ENCODE measurements around the gene IFI30. TPM values are rescaled to one million over a fixed set of nuclear protein-coding genes. Genes with fewer than 3 reads are reported as not detected.

The IFI30 gene
- total RNA-seq, 4 donors from 2014 or later, result 4.1 to 17.4 (median 11.4) TPM

DNA sequence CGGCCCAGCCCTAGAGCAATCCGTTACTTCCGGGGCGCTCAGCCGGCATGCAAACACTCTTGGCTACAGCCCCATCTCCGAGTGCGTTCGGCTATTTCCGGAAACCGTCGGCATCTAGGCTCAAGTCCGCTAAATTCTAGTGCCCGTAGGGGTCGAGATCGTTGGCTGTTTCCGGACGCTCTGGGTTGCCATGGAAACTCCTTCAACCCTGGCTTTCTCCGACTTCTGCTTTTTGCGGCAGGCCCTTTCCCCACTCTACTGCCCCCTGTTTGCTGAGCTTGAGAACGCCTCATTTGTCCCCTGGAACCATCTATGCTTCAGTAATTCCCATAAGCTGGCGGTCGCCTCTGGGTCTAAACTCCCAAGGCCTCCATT, 21.2 kb upstream of the IFI30 start:
- H3K4me1 ChIP-seq, result peaks cover 7 to 24% of the 10 kb centered on the region in 2 donors
- peak overlapping the region; percentile 64 to 97 for H3K4me3 ChIP-seq
- H3K27ac ChIP-seq, result peak overlapping the region; percentile 87 to 95
- intact Hi-C loops (cut with DNase I; ENCODE audit: low total_unique reads), result loop anchor here (5.0 kb wide), 1 partner anchor 70 kb away; no protein-coding TSS in a partner anchor
- H3K27me3 ChIP-seq, result no peaks in the 10 kb centered on the region
- peak; percentile 98 for DNase-seq
- peak; percentile 49 to 74 (median 61) for TF ChIP-seq CTCF (IDR thresholded peaks at IDR 0.05)
- no peak for TF ChIP-seq POLR2A (IDR thresholded peaks at IDR 0.05)
- H3K36me3 ChIP-seq, result no peaks in the 10 kb centered on the region
- no peaks in the 10 kb centered on the region for H3K9me3 ChIP-seq

- Histone ChIP-seq H3K9me3 (no peaks in the 10 kb centered on the region), H3K27me3 (no peaks in the 10 kb centered on the region), H3K4me3 (peak within 1 kb of the TSS; percentile 64 to 97), H3K36me3 (no peaks in the 10 kb centered on the region), H3K4me1 (peaks cover 7 to 25% of the 10 kb centered on the region in 2 donors), H3K27ac (peak within 1 kb of the TSS; percentile 87 to 95)
- peak; percentile 100 for DNase-seq
- intact Hi-C loops (cut with DNase I; ENCODE audit: low total_unique reads), result loop anchor here (5.0 kb wide), 1 partner anchor 69 kb away; no protein-coding TSS in a partner anchor
- TF ChIP-seq POLR2A (IDR thresholded peaks at IDR 0.05) (peak; percentile 32 to 85), CTCF (IDR thresholded peaks at IDR 0.05) (no peak)
These were observed 20.6 kb upstream of the IFI30 start, which contains the start of gene PIK3R2 for GRCh38 chr19:18152817-18153555. PIK3R2 (plus strand) TSS chr19:18153163; CDS start chr19:18155880, 2,717 bp downstream.

GRCh38 chr19:18153556-18154134, 20.0 kb upstream of the IFI30 start:
- Histone ChIP-seq H3K27me3 (no peaks in the 10 kb centered on the region), H3K27ac (peak overlapping the region; percentile 87 to 95), H3K9me3 (no peaks in the 10 kb centered on the region), H3K4me3 (peak overlapping the region; percentile 64 to 97), H3K36me3 (no peaks in the 10 kb centered on the region), H3K4me1 (peaks cover 7 to 25% of the 10 kb centered on the region in 2 donors)
- intact Hi-C loops (cut with DNase I; ENCODE audit: low total_unique reads), result loop anchor here (5.0 kb wide), 1 partner anchor 69 kb away; no protein-coding TSS in a partner anchor
- no peak for TF ChIP-seq POLR2A (IDR thresholded peaks at IDR 0.05)
- TF ChIP-seq CTCF (IDR thresholded peaks at IDR 0.05), result no peak
- DNase-seq, result no peak

- intact Hi-C loops (cut with DNase I; ENCODE audit: low total_unique reads), result no loop called here
- no peaks in the 10 kb centered on the region for H3K27me3 ChIP-seq
- DNase-seq, result no peak
- no peaks in the 10 kb centered on the region for H3K36me3 ChIP-seq
- no peak for TF ChIP-seq POLR2A (IDR thresholded peaks at IDR 0.05)
- no peak for TF ChIP-seq CTCF (IDR thresholded peaks at IDR 0.05)
- no peaks in the 10 kb centered on the region for H3K9me3 ChIP-seq
- no peak overlapping the region for H3K4me3 ChIP-seq
- peaks cover 7 to 25% of the 10 kb centered on the region in 2 donors for H3K4me1 ChIP-seq
- H3K27ac ChIP-seq, result peak overlapping the region in 1 of 2 donors; percentile 72
These were observed 18.2 kb upstream of the IFI30 start for GRCh38 chr19:18155095-18156087.
